ENCODE measurements around the gene VAC14. TPM values are rescaled to one million over a fixed set of nuclear protein-coding genes. Genes with fewer than 3 reads are reported as not detected.
A peak's percentile ranks its signal among the peaks of the same experiment; 100 is the strongest.

The VAC14 gene
- total RNA-seq, 1 donor from 2014 or later = 16.1 TPM

DNA sequence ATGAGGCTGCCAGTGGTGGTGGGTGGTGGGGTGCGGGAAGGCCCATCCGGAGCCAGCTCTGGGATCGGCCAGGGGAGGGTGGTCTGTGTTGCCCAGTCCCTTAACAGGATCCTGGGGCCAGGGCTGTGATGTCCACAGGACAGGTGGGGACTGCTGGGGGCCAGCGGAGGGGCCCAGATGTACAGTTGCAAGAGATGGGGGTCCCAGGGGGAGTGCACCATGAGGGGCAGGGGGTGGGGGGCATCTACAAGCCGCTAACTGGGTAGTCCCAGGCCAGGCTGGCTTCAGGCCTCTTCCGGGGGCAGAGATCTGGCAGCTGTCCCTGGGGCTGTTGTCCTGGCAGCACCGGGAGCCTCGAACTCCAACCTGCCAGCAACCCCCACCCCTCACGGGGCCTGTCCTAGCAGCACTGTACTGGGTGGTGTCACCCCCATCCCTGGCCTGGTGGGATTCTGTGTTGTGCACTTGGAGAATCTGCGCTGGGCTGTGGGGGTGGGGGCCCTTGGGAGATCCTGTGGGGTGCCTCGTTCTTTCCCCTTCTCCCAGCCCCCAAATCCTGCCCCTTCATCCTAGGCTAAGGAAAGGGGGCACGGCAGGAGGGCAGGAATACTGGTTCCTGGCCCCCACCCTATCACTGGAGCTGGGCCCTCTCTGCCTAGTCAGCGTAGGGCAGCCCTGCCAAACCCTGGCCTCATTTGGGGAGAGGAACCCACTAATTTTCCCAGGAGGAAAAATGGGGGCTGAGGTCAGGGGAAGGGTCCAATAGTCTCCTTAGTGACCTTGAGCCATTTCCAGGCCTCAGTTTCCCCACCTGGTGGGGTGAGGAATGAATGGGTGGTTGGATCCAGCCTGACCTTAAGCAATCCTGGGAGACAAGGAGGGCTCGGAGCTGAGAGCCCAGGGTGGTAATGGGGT is 116.6 kb downstream of the VAC14 start:
- H3K4me3 Mint-ChIP-seq = peak overlapping the region; percentile 86
- H3K4me1 ChIP-seq = peaks cover 14% of the 10 kb centered on the region
- no peaks in the 10 kb centered on the region for H3K9me3 Mint-ChIP-seq
- H3K4me3 ChIP-seq = peak overlapping the region; percentile 80
- no peak for DNase-seq (ENCODE audit: low spot score)
- H3K9me3 ChIP-seq (ENCODE audit: low read depth) = no peaks in the 10 kb centered on the region
- H3K36me3 Mint-ChIP-seq = no peaks in the 10 kb centered on the region
- peaks cover 24% of the 10 kb centered on the region for H3F3A ChIP-seq (ENCODE audit: low read depth)
- H3K27me3 Mint-ChIP-seq (ENCODE audit: insufficient read depth, low read depth) = peaks cover 7% of the 10 kb centered on the region
- H3K4me1 Mint-ChIP-seq = peaks cover 27% of the 10 kb centered on the region
- TF ChIP-seq CTCF (IDR thresholded peaks at IDR 0.05) = no peak
- TF ChIP-seq EZH2 (IDR thresholded peaks at IDR 0.05) = no peak
- TF ChIP-seq EZH2phosphoT487 (IDR thresholded peaks at IDR 0.05) = no peak
- no peak overlapping the region for H2AFZ ChIP-seq (replicated peaks)
- H4K20me1 ChIP-seq (ENCODE audit: low read depth) = peaks cover 54% of the 10 kb centered on the region
- H3K27ac Mint-ChIP-seq = no peak overlapping the region
- peak overlapping the region; percentile 98 for H3K4me2 ChIP-seq
- H3K27me3 ChIP-seq = peaks cover 10% of the 10 kb centered on the region
- H3K27ac ChIP-seq = no peak overlapping the region
- H3K9ac ChIP-seq = no peak overlapping the region
- peaks cover 10% of the 10 kb centered on the region for H3K79me2 ChIP-seq (ENCODE audit: low read depth)
- H3K36me3 ChIP-seq = no peaks in the 10 kb centered on the region

DNA sequence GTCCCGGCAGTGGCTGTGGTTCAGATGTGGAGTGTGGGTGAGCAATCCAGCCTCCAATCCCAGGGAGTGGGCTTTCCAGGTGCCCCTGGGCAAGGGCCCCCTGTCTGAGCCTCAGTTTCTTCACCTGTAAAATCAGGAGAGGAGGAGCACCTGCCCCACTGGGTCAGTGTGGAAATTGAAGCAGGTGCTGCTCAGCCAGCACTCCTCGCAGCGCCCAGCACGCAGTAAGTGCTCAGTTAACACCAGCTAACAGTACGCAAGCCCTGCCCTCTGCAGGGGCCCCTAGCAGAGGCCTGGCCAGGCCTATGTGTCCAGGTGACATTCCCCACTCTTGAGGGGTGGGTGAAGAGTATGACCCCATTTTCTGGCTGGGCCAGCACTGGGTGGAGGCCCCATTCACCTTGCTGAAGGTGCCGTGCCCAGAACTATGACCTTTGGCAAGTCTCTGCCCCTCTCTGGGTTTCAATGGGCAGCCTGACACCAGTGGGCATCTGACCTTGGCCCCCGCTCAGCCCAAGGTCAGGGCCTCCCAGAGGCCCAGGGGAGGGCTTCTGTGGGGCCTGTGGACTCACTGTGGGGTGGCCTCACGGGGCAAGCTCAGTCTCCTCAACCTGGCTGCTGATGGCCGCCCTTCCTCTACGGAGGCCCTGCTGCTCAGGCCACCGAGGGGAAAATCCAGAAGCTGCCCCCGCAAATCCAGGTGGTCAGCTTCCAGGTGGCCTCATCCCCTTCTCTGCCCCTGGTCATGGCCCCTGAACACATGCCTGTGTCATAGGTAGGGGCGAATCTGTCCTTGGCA is 117.6 kb downstream of the VAC14 start:
- H3K4me3 Mint-ChIP-seq = peak overlapping the region; percentile 64
- Histone ChIP-seq H2AFZ (replicated peaks) (no peak overlapping the region), H3K36me3 (no peaks in the 10 kb centered on the region), H3K79me2 (ENCODE audit: low read depth) (peaks cover 10% of the 10 kb centered on the region), H3K4me2 (no peak overlapping the region), H3K27me3 (peaks cover 10% of the 10 kb centered on the region), H3K9me3 (ENCODE audit: low read depth) (no peaks in the 10 kb centered on the region), H3K4me3 (no peak overlapping the region), H3K27ac (no peak overlapping the region), H3K4me1 (peaks cover 14% of the 10 kb centered on the region), H4K20me1 (ENCODE audit: low read depth) (peaks cover 58% of the 10 kb centered on the region), H3F3A (ENCODE audit: low read depth) (peaks cover 23% of the 10 kb centered on the region), H3K9ac (no peak overlapping the region)
- no peak overlapping the region for H3K27ac Mint-ChIP-seq
- no peak for TF ChIP-seq CTCF (IDR thresholded peaks at IDR 0.05)
- no peak for TF ChIP-seq EZH2phosphoT487 (IDR thresholded peaks at IDR 0.05)
- no peak for TF ChIP-seq EZH2 (IDR thresholded peaks at IDR 0.05)
- no peak for DNase-seq (ENCODE audit: low spot score)
- H3K4me1 Mint-ChIP-seq = peaks cover 23% of the 10 kb centered on the region
- H3K27me3 Mint-ChIP-seq (ENCODE audit: insufficient read depth, low read depth) = peaks cover 5% of the 10 kb centered on the region
- peaks cover 2% of the 10 kb centered on the region for H3K36me3 Mint-ChIP-seq
- H3K9me3 Mint-ChIP-seq = no peaks in the 10 kb centered on the region

- H3K27me3 ChIP-seq = peaks cover 10% of the 10 kb centered on the region
- no peak overlapping the region for H3K9ac ChIP-seq
- peaks cover 5% of the 10 kb centered on the region for H3K27me3 Mint-ChIP-seq (ENCODE audit: insufficient read depth, low read depth)
- TF ChIP-seq EZH2phosphoT487 (IDR thresholded peaks at IDR 0.05) (no peak), CTCF (IDR thresholded peaks at IDR 0.05) (peak; percentile 4)
- H4K20me1 ChIP-seq (ENCODE audit: low read depth) = peaks cover 58% of the 10 kb centered on the region
- H3K79me2 ChIP-seq (ENCODE audit: low read depth) = peaks cover 10% of the 10 kb centered on the region
- H3K4me3 ChIP-seq = no peak overlapping the region
- no peaks in the 10 kb centered on the region for H3K9me3 Mint-ChIP-seq
- no peaks in the 10 kb centered on the region for H3K36me3 ChIP-seq
- peak overlapping the region; percentile 24 for H3K4me3 Mint-ChIP-seq
- H3K36me3 Mint-ChIP-seq = peaks cover 2% of the 10 kb centered on the region
- H3K27ac Mint-ChIP-seq = no peak overlapping the region
- no peak overlapping the region for H2AFZ ChIP-seq (replicated peaks)
- peaks cover 22% of the 10 kb centered on the region for H3K4me1 Mint-ChIP-seq
- H3F3A ChIP-seq (ENCODE audit: low read depth) = peaks cover 15% of the 10 kb centered on the region
- peaks cover 12% of the 10 kb centered on the region for H3K4me1 ChIP-seq
- H3K27ac ChIP-seq = no peak overlapping the region
- H3K9me3 ChIP-seq (ENCODE audit: low read depth) = no peaks in the 10 kb centered on the region
- no peak for DNase-seq (ENCODE audit: low spot score)
- no peak overlapping the region for H3K4me2 ChIP-seq
These were observed 118.5 kb downstream of the VAC14 start for GRCh38 chr16:70682239-70683145.
